Measurements from ENCODE around the gene SLC9A9.

The SLC9A9 gene

DNA sequence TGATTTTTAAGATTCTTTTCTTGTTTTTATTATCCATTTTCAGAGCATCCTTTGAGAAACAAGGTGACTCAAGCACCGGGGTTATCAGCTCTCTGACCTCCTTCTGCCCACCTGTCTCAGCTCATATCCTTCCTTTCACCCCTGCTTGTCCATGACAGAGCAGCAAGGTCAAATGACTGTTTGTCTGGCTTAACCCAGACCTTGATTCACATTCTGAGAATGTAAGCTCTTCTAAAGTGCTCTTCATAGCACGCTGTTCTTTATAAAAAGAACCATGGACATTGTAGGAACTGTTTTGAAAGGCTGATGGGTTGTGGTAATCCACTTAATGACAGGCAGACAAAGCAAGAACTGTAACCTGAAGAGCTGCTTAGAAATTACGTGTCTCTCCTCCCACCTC lies 606.2 kb downstream of the SLC9A9 start:
- Histone ChIP-seq H3K9me2 (replicated peaks; ENCODE audit: insufficient read depth, low read length) (no peaks in the 10 kb centered on the region), H3K36me3 (replicated peaks; ENCODE audit: insufficient read depth, low read length) (no peaks in the 10 kb centered on the region), H3K27me3 (replicated peaks; ENCODE audit: insufficient read depth, low read length) (no peaks in the 10 kb centered on the region), H3K4me2 (ENCODE audit: low read depth, low read length) (no peak overlapping the region), H4K20me1 (ENCODE audit: insufficient read depth, low read length) (no peaks in the 10 kb centered on the region), H3K4me1 (ENCODE audit: low read length) (no peaks in the 10 kb centered on the region), H2AFZ (ENCODE audit: low read length) (no peak overlapping the region), H3K79me2 (ENCODE audit: low read length) (no peaks in the 10 kb centered on the region), H3K9ac (ENCODE audit: low read length) (no peak overlapping the region), H3K9me3 (replicated peaks; ENCODE audit: insufficient read depth, low read length) (no peaks in the 10 kb centered on the region), H3F3A (ENCODE audit: insufficient read depth, low read length) (no peaks in the 10 kb centered on the region), H3K4me3 (ENCODE audit: low read length) (no peak overlapping the region), H3K27ac (ENCODE audit: low read length) (no peak overlapping the region)
- no peak for TF ChIP-seq EZH2 (optimal IDR thresholded peaks at IDR 0.05; ENCODE audit: low read depth, low read length)
- TF ChIP-seq EZH2phosphoT487 (IDR thresholded peaks at IDR 0.05; ENCODE audit: low read length): no peak
- TF ChIP-seq, protein P1, sequence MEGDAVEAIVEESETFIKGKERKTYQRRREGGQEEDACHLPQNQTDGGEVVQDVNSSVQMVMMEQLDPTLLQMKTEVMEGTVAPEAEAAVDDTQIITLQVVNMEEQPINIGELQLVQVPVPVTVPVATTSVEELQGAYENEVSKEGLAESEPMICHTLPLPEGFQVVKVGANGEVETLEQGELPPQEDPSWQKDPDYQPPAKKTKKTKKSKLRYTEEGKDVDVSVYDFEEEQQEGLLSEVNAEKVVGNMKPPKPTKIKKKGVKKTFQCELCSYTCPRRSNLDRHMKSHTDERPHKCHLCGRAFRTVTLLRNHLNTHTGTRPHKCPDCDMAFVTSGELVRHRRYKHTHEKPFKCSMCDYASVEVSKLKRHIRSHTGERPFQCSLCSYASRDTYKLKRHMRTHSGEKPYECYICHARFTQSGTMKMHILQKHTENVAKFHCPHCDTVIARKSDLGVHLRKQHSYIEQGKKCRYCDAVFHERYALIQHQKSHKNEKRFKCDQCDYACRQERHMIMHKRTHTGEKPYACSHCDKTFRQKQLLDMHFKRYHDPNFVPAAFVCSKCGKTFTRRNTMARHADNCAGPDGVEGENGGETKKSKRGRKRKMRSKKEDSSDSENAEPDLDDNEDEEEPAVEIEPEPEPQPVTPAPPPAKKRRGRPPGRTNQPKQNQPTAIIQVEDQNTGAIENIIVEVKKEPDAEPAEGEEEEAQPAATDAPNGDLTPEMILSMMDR (IDR thresholded peaks at IDR 0.05; ENCODE audit: low read length): no peak
- no peak for DNase-seq

DNA sequence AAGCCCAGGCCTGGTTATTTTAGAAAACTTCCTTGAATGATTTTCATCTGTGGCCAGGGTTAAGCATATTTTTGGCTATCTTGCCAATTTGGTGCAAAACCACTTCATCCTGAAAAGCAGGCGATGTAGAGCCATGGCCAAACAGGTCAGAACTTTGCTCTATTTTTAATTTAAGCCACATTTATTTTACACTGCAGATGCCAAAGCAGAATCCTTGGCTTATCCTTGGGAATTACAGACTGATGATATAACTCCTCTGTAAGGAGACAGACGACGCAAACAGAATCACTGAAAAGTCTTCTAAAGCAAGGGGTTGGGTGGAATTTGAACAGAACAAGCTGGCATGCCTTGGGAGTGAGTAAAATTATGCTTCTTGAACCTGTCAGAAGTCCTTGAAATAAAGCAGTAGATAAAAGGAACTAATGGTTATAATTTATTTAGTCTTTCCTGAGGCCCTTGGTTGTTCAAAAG lies 606.8 kb downstream of the SLC9A9 start:
- H3K27ac ChIP-seq (ENCODE audit: low read length): no peak overlapping the region
- no peaks in the 10 kb centered on the region for H3F3A ChIP-seq (ENCODE audit: insufficient read depth, low read length)
- H3K9me2 ChIP-seq (replicated peaks; ENCODE audit: insufficient read depth, low read length): no peaks in the 10 kb centered on the region
- H2AFZ ChIP-seq (ENCODE audit: low read length): no peak overlapping the region
- H3K9me3 ChIP-seq (replicated peaks; ENCODE audit: insufficient read depth, low read length): no peaks in the 10 kb centered on the region
- H4K20me1 ChIP-seq (ENCODE audit: insufficient read depth, low read length): no peaks in the 10 kb centered on the region
- TF ChIP-seq, protein P1 (IDR thresholded peaks at IDR 0.05; ENCODE audit: low read length): no peak
- no peak for TF ChIP-seq EZH2 (optimal IDR thresholded peaks at IDR 0.05; ENCODE audit: low read depth, low read length)
- no peak for TF ChIP-seq EZH2phosphoT487 (IDR thresholded peaks at IDR 0.05; ENCODE audit: low read length)
- no peak overlapping the region for H3K9ac ChIP-seq (ENCODE audit: low read length)
- no peak for DNase-seq
- H3K27me3 ChIP-seq (replicated peaks; ENCODE audit: insufficient read depth, low read length): no peaks in the 10 kb centered on the region
- no peaks in the 10 kb centered on the region for H3K36me3 ChIP-seq (replicated peaks; ENCODE audit: insufficient read depth, low read length)
- H3K79me2 ChIP-seq (ENCODE audit: low read length): no peaks in the 10 kb centered on the region
- H3K4me3 ChIP-seq (ENCODE audit: low read length): no peak overlapping the region
- H3K4me1 ChIP-seq (ENCODE audit: low read length): no peaks in the 10 kb centered on the region
- no peak overlapping the region for H3K4me2 ChIP-seq (ENCODE audit: low read depth, low read length)

DNA sequence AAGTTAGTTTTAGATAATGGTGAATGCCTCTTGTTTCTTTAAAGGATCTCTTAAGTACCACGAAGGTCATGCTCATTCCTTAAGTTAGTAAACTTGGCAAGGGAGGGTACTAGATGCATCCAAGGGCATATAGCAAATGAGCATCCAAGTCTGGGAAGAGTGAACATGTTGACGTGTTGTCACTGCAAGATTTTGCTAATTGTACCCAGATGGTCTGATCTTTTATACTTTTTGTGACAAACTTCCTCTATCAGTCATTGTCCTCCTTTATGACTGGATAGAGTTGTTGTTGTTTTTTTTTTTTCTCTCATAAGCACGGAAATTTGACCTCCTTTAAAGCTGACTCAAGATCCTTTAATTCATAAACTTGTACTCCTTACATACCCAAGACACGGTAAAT lies 607.4 kb downstream of the SLC9A9 start:
- H3K27me3 ChIP-seq (replicated peaks; ENCODE audit: insufficient read depth, low read length): no peaks in the 10 kb centered on the region
- no peaks in the 10 kb centered on the region for H4K20me1 ChIP-seq (ENCODE audit: insufficient read depth, low read length)
- no peaks in the 10 kb centered on the region for H3K79me2 ChIP-seq (ENCODE audit: low read length)
- H3K4me2 ChIP-seq (ENCODE audit: low read depth, low read length): no peak overlapping the region
- no peaks in the 10 kb centered on the region for H3K36me3 ChIP-seq (replicated peaks; ENCODE audit: insufficient read depth, low read length)
- no peak overlapping the region for H3K4me3 ChIP-seq (ENCODE audit: low read length)
- H3K9me2 ChIP-seq (replicated peaks; ENCODE audit: insufficient read depth, low read length): no peaks in the 10 kb centered on the region
- no peak for TF ChIP-seq EZH2 (optimal IDR thresholded peaks at IDR 0.05; ENCODE audit: low read depth, low read length)
- no peaks in the 10 kb centered on the region for H3K4me1 ChIP-seq (ENCODE audit: low read length)
- DNase-seq: no peak
- H3K9me3 ChIP-seq (replicated peaks; ENCODE audit: insufficient read depth, low read length): no peaks in the 10 kb centered on the region
- no peak overlapping the region for H3K9ac ChIP-seq (ENCODE audit: low read length)
- no peaks in the 10 kb centered on the region for H3F3A ChIP-seq (ENCODE audit: insufficient read depth, low read length)
- H3K27ac ChIP-seq (ENCODE audit: low read length): no peak overlapping the region
- H2AFZ ChIP-seq (ENCODE audit: low read length): no peak overlapping the region

DNA sequence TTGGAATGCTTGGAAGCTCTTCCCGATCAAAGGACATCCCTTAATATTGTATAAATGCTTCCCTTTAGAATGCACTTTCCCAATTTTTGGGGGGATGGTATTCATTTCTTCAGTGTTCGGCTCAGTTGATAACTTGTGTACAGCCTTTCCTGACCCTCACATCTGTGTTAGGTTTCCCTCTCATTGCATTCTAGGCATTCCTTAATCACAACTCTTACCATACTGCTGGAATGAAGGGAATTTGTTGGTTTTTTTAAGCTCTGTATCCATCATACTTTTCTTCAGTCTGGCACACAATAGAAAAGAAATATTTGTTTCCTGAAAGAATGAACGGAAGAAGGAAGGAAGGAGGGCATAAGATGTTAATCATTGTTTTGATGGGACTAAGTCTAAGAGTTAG lies 609.2 kb downstream of the SLC9A9 start:
- no peak for TF ChIP-seq EZH2phosphoT487 (IDR thresholded peaks at IDR 0.05; ENCODE audit: low read length)
- no peak for TF ChIP-seq EZH2 (optimal IDR thresholded peaks at IDR 0.05; ENCODE audit: low read depth, low read length)
- TF ChIP-seq, protein P1 (IDR thresholded peaks at IDR 0.05; ENCODE audit: low read length): no peak
- Histone ChIP-seq H3K79me2 (ENCODE audit: low read length) (no peaks in the 10 kb centered on the region), H3K4me1 (ENCODE audit: low read length) (no peaks in the 10 kb centered on the region), H3K9ac (ENCODE audit: low read length) (no peak overlapping the region), H2AFZ (ENCODE audit: low read length) (no peak overlapping the region), H3F3A (ENCODE audit: insufficient read depth, low read length) (no peaks in the 10 kb centered on the region), H3K9me3 (replicated peaks; ENCODE audit: insufficient read depth, low read length) (no peaks in the 10 kb centered on the region), H3K4me3 (ENCODE audit: low read length) (no peak overlapping the region), H3K27me3 (replicated peaks; ENCODE audit: insufficient read depth, low read length) (no peaks in the 10 kb centered on the region), H3K9me2 (replicated peaks; ENCODE audit: insufficient read depth, low read length) (no peaks in the 10 kb centered on the region), H3K36me3 (replicated peaks; ENCODE audit: insufficient read depth, low read length) (no peaks in the 10 kb centered on the region), H3K4me2 (ENCODE audit: low read depth, low read length) (no peak overlapping the region), H4K20me1 (ENCODE audit: insufficient read depth, low read length) (no peaks in the 10 kb centered on the region), H3K27ac (ENCODE audit: low read length) (no peak overlapping the region)
- DNase-seq: no peak
